ENCODE measurements around the gene GNAI1. TPM values are rescaled to one million over a fixed set of nuclear protein-coding genes. Genes with fewer than 3 reads are reported as not detected.

Gene GNAI1
- total RNA-seq, 2 donors from 2014 or later = 21.5 to 27.0 TPM

- TF ChIP-seq CTCF (conservative IDR thresholded peaks at IDR 0.05) = no peak
- Mint-ChIP-seq H3K27ac (peak overlapping the region; percentile 5), H3K4me1 (peaks cover 25% of the 10 kb centered on the region), H3K27me3 (ENCODE audit: insufficient read depth) (no peaks in the 10 kb centered on the region), H3K9me3 (no peaks in the 10 kb centered on the region), H3K4me3 (no peak overlapping the region), H3K36me3 (ENCODE audit: low read depth) (no peaks in the 10 kb centered on the region)
- 65 to 73% methylated on average over 1 of the region's 1 CpG for WGBS, 2 experiments (ENCODE audit: insufficient coverage in 1 of 2, insufficient read length in 1 of 2)
- no peaks in the 10 kb centered on the region for H3K9me3 ChIP-seq (ENCODE audit: control insufficient read depth, low read length)
- no peak overlapping the region for H3K4me3 ChIP-seq (ENCODE audit: low read length)
- DNase-seq = no peak
- H3K27ac ChIP-seq (ENCODE audit: low read depth, low read length) = no peak overlapping the region
- no peaks in the 10 kb centered on the region for H3K27me3 ChIP-seq (ENCODE audit: control insufficient read depth, insufficient read depth, low read length, poor library complexity, severe bottlenecking)
- no peaks in the 10 kb centered on the region for H3K36me3 ChIP-seq (ENCODE audit: control insufficient read depth, insufficient read depth, low read length)
- no peak overlapping the region for H3K9ac ChIP-seq (ENCODE audit: extremely low read depth, low read length, poor library complexity, severe bottlenecking)
- no peaks in the 10 kb centered on the region for H3K4me1 ChIP-seq (ENCODE audit: control insufficient read depth, insufficient read depth, low read length)
Observed at GRCh38 chr7:80187279-80187678, 52.6 kb downstream of the GNAI1 start.

GRCh38 chr7:80187727-80188126, 53.1 kb downstream of the GNAI1 start:
- Histone ChIP-seq H3K27ac (ENCODE audit: low read depth, low read length) (no peak overlapping the region), H3K9me3 (ENCODE audit: control insufficient read depth, low read length) (no peaks in the 10 kb centered on the region), H3K9ac (ENCODE audit: extremely low read depth, low read length, poor library complexity, severe bottlenecking) (no peak overlapping the region), H3K27me3 (ENCODE audit: control insufficient read depth, insufficient read depth, low read length, poor library complexity, severe bottlenecking) (no peaks in the 10 kb centered on the region), H3K36me3 (ENCODE audit: control insufficient read depth, insufficient read depth, low read length) (no peaks in the 10 kb centered on the region), H3K4me1 (ENCODE audit: control insufficient read depth, insufficient read depth, low read length) (no peaks in the 10 kb centered on the region), H3K4me3 (ENCODE audit: low read length) (no peak overlapping the region)
- H3K27ac Mint-ChIP-seq = no peak overlapping the region
- H3K4me3 Mint-ChIP-seq = no peak overlapping the region
- no peaks in the 10 kb centered on the region for H3K27me3 Mint-ChIP-seq (ENCODE audit: insufficient read depth)
- no peaks in the 10 kb centered on the region for H3K9me3 Mint-ChIP-seq
- peaks cover 23% of the 10 kb centered on the region for H3K4me1 Mint-ChIP-seq
- no peaks in the 10 kb centered on the region for H3K36me3 Mint-ChIP-seq (ENCODE audit: low read depth)
- no peak for TF ChIP-seq CTCF (conservative IDR thresholded peaks at IDR 0.05)
- DNase-seq = no peak

DNA sequence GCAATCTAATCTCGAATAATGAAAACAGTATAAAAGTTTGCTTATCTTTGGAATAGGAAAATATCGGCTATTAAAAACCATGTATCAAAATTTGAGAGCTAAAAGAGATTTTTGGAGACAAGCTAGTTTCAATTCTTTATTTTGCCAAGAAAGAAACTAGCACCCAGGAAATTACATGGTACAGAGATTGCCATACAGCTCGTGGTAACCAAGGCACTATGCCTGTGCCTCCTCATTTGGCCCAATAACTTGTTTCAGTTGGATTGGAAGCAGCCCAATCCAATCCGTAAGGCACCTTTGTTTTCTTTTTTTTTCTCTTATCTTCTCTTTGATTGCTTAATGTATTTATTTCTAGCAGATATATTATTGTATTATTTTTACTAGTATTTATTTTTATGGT, 55.0 kb downstream of the GNAI1 start:
- no peaks in the 10 kb centered on the region for H3K9me3 Mint-ChIP-seq
- H3K27me3 ChIP-seq (ENCODE audit: control insufficient read depth, insufficient read depth, low read length, poor library complexity, severe bottlenecking) = no peaks in the 10 kb centered on the region
- no peak overlapping the region for H3K9ac ChIP-seq (ENCODE audit: extremely low read depth, low read length, poor library complexity, severe bottlenecking)
- no peak overlapping the region for H3K4me3 Mint-ChIP-seq
- H3K36me3 ChIP-seq (ENCODE audit: control insufficient read depth, insufficient read depth, low read length) = no peaks in the 10 kb centered on the region
- TF ChIP-seq CTCF (conservative IDR thresholded peaks at IDR 0.05) = no peak
- H3K36me3 Mint-ChIP-seq (ENCODE audit: low read depth) = no peaks in the 10 kb centered on the region
- H3K9me3 ChIP-seq (ENCODE audit: control insufficient read depth, low read length) = no peaks in the 10 kb centered on the region
- WGBS, 2 experiments (ENCODE audit: insufficient coverage in 1 of 2, insufficient read length in 1 of 2) = 96 to 98% methylated on average over 3 to 4 of the region's 4 CpGs
- H3K4me1 ChIP-seq (ENCODE audit: control insufficient read depth, insufficient read depth, low read length) = no peaks in the 10 kb centered on the region
- peaks cover 16% of the 10 kb centered on the region for H3K4me1 Mint-ChIP-seq
- no peak for DNase-seq
- H3K27me3 Mint-ChIP-seq (ENCODE audit: insufficient read depth) = no peaks in the 10 kb centered on the region
- H3K4me3 ChIP-seq (ENCODE audit: low read length) = no peak overlapping the region
- no peak overlapping the region for H3K27ac ChIP-seq (ENCODE audit: low read depth, low read length)
- H3K27ac Mint-ChIP-seq = no peak overlapping the region
